Activated gamma-delta T cell (primary cell): Measurements from ENCODE around the gene KIAA0232.
"Not testable (repeated sequence)": the region's sequence is repeated elsewhere in the genome, so short reads cannot be mapped to it uniquely, and the experiment has no call there.

Experiments used
- DNase-seq: peaks from one replicate; lab custom pipeline; 2025; lab: John Stamatoyannopoulos, UW

The KIAA0232 gene

DNA sequence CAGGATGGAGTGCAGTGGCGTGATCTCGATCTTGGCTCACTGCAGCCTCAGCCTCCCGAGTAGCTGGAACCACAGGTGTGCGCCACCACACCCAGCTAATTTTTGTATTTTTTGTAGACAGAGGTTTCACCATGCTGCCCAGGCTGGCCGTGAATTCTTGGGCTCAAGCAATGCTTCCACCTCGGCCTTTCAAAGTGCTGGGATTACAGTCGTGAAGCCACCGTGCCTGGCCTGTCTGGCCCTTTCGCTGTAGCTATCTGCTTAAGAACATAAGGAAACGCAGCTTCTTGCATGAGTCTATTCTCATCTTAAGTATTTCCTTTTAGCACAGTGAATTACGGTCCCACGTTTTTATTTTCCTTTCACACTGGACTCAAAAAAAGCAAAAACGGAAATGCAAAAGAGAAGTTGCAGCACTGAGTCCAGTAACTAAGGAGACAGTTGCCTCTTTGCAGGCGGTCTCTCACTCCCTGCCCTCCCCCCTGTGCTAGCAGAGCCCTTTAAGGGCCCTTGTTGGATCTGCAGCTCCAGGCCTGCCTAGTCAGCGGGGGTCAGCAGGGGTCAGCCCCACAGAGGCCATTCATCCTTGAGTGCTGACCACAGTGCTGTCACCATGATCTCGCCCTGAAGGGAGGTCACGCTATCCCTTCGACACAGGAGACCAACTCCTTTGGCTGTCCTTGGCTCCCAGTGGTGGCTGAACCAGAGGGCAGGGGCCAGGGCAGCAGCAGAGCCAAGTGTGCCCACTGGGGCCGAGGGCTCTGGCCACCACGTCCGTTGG is 105.3 kb downstream of the KIAA0232 start:
- no peak for DNase-seq

DNA sequence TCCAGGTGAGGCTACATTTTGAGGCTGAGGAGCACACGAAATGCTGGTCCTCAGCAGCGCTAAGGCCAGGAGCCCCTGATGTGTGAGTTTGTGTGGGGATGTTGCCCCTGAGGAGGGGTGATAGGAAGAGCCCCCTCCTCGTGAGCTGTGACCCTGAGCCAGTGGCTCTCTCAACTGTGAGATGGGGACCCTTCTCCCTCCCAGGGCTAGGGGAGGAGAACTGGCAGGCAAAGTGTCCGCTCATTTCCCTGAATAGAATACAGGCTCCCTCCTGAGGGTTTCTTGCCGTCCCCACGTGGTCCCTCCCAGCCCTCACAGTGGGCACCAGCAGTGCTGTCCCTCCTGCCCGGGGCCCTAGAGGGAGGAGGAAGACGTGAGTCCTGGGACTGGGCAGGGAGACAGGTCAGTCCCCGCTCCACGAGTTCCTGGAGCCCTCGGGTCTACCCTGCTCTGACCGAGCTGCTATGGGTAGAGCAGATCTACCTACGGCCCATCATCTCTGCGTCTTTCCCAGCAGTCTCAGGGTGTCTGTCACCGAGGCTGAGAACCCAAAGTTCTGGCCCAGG is 106.1 kb downstream of the KIAA0232 start:
- DNase-seq: no peak

GRCh38 chr4:6889101-6889735 is 106.7 kb downstream of the KIAA0232 start:
- no peak for DNase-seq

DNA sequence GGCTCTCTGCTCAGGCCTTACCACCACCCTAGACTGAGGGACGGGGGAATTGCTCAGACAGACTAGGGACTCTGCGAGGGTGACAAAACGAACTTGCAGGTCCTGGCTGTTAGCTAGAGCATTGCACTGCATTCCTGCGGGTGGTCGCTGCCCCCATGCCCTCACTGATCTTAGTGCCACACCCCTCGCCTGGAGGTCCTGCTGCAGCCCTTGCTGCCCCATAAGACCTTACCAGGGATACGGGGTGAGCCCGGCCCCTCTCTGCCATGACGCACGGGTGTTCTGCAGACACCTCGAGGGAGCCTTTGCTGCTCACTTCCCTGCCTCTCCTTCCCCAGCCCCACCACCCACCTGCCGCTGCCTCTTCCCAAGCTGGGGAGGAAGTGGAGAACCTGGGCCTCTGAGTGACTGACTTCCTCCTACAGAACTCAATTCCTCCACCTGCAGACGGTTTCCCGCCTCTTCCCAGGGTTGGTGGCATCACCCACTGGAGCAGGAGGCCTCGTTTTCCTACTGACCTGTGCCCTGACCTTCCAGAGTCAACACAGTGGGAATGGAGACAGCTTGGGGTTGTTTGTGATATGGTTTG is 107.3 kb downstream of the KIAA0232 start:
- no peak for DNase-seq

- DNase-seq: no peak
Observed at GRCh38 chr4:6890358-6890757, 107.8 kb downstream of the KIAA0232 start.

DNA sequence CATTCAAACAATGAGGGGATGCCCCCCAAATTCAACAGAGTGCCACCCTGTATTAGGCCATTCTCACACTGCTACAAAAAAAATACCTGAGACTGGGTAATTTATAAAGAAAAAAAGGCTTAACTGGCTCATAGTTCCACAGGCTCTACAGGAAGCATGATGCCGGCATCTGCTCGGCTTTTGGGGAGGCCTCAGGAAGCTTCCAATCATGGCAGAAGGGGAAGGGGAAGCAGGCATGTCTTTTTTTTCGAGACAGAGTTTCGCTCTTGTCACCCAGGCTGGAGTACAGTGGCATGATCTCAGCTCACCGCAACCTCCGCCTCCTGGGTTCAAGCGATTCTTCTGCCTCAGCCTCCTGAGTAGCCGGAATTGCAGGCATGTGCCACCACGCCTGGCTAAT is 108.4 kb downstream of the KIAA0232 start:
- not testable (repeated sequence) for DNase-seq

DNA sequence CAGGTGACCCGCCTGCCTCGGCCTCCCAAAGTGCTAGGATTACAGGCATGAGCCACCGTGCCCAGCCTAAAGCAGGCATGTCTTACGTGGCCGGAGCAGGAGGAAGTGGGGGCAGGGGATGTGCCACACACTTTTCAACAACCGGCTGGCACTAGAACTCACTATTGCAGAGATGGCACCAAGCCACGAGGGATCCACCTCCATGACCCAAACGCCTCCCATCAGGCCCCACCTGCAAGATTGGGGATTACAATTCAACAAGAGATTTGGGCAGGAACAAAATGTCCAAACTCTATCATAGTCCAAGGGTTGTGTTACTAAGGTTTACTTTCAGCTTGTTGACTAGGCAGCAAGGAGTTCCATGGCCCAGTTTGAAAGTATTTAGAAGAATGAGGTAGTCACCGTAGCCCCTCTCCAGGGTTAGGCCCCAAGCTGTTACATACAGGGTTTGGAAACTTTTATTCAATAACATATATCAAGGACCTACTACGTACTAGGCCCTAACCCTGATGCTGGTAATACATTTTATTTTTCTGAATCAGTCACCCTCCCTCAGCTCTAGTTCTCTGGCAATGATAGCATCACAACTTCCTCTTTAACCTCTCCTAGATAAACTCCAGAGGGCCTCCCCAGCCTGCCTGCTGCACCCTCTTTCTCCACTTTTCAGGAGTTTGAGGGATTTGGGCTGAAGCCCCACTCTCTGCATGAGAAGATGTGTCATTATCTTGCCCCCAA is 109.1 kb downstream of the KIAA0232 start:
- no peak for DNase-seq

DNA sequence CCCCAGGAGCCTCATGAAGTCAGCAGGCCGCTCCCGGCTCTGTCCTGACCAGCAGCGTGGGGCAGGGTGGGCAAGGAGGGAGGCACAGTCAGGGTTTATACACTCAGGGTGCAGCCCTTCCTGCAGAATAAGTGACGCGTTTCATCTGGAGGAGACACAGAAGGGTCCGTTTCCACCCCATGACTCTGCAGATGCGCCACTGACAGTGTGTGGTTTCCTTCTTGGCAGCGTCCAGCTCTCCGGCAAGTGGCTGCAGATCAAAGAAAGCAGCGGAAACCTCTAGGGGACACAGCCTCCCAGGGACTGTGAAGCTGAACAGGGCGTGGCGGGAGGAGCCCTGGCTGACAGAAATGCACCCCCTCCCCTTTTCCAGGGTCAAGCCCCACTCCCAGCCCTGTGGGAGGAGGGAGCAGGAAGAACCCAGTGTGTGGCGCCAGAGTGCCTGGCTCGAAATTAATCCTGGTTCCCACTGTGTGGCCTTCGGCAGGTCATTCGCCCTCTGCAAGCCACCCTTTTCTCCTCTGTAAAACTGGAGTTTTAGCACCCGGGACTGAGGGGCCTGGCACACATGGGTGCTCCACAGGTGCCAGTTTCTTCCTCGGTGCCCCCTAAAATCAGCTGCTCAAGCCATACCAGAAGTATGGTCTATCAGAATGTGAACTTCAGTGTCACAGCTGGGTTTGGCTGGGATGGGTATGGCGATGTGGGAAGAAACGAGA is 109.8 kb downstream of the KIAA0232 start:
- no peak for DNase-seq

DNA sequence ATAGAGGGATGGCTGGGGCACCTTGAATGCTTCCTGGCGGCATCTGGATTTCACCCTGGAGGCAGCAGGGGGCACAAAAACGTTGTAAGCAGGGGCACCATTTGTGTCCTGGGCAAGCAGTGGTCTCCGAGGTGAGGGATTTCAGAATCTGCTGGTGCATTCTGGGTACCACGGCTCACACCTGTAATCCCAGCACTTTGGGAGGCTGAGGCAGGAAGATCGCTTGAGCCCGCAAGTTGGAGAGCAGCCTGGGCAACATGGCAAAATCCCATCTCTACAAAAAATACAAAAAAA is 110.3 kb downstream of the KIAA0232 start:
- no peak for DNase-seq

GRCh38 chr4:6893449-6894085 is 111.0 kb downstream of the KIAA0232 start:
- no peak for DNase-seq

DNA sequence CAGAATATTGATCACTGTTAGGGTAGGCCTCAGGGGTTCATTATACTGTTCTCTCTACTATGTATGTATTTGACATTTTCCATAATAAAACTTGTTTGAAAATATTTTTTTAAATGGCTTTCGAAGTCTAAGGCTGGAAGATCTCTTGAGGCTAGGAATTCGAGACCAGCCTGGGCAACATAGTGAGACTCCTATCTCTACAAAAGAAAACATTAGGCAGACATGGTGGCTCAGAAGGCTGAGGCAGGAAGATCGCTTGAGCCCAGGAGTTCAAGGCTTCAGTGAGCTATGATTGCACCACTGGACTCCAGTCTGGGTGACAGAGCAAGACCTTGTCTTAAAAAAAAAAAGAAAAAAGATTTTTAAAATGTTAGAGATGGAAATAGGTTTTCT is 111.6 kb downstream of the KIAA0232 start:
- no peak for DNase-seq

DNA sequence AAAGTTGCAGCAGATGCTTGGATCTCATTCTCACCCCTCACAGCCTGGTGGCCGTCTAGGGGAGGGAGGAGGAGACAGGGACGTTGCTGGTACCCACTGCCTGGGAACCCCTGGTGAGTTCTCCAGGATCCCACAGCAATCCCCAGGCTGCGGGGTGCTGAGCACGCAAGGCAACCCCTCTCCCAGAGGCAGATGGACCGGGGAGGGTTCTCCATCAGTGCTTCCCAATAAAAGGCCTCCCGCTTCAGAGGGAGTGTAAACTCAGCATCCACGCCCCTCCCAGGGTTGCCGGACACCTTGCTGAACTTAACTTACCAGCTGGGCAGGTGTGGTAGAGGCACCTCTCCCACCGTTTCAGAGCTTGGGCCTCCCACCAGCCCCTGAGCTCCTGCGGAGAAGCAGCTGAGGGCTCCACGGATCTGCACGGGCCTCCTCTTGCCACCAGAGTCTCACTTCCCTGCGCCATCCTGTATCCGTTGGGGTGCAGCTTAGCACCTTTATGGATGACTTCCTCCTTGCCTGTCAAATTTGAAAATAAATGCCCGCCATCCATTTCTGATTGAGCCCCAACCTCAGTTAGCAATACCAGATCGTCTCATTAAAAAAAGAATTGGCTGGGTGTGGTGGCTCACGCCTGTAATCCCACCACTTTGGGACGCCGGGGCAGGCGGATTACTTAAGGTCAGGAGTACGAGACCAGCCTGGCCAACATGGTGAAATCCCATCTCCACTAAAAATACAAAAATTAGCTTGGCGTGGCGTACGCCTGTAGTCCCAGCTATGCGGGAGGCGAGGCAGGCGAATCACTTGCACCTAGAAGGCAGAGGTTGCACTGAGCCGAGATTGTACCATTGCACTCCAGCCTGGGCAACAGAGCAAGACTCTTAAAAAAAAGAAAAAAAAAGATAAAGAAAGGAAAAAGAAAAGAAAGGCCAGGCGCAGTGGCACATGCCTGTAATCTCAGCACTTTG is 112.3 kb downstream of the KIAA0232 start:
- no peak for DNase-seq

- DNase-seq: no peak
Observed at GRCh38 chr4:6896035-6896434, 113.5 kb downstream of the KIAA0232 start.

DNA sequence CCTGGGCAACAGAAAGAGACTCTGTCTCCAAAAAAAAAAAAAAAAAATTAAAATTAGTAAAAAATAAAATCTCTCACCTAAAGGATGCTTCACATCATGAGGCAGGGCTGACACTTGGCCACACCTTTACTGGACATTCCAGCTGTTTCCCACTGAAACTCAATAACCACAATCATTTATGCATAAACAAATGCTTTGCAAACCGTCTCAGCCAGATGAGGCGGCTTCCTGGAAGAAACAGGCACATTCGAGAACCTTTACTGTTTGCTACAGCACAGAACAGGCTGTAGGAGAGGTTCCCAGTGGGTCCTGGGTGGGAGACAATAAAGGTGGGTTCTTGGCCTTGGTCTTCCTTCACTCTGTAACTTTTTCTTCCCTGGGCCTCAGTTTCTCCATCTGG is 116.2 kb downstream of the KIAA0232 start:
- no peak for DNase-seq

DNA sequence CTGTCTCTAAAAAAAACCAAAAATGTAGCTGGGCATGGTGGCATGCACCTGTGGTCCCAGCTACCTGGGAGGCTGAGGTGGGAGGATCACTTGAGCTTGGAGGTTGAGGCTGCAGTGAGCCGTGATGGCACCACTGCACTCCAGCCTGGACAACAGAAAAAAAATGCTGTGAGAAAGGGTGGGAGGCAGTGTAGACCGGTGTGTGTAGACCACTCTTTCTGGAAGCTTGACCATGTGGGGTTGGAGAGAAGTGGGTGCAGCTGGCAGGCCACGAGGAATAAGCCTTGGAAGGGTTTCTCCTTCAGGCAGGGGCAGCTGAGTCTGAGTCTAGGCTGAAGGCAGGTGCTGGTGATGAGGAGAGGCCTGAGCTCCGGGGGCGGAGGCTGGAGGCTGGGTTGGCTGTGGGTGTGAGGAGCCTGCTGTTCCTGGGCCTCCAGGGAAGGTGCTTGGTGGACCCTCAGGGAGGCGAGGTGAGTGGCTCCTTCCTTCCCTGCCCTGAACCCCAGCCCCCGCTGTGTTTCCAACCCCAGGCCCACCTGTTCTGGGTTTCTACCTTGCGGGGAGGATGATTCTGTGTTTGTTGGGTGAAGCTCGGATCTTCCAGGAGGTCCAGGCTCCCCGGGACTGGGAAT is 117.8 kb downstream of the KIAA0232 start:
- DNase-seq: no peak

- no peak for DNase-seq
Observed at GRCh38 chr4:6900956-6901355, 118.4 kb downstream of the KIAA0232 start.

GRCh38 chr4:6901669-6902317 is 119.3 kb downstream of the KIAA0232 start:
- no peak for DNase-seq

DNA sequence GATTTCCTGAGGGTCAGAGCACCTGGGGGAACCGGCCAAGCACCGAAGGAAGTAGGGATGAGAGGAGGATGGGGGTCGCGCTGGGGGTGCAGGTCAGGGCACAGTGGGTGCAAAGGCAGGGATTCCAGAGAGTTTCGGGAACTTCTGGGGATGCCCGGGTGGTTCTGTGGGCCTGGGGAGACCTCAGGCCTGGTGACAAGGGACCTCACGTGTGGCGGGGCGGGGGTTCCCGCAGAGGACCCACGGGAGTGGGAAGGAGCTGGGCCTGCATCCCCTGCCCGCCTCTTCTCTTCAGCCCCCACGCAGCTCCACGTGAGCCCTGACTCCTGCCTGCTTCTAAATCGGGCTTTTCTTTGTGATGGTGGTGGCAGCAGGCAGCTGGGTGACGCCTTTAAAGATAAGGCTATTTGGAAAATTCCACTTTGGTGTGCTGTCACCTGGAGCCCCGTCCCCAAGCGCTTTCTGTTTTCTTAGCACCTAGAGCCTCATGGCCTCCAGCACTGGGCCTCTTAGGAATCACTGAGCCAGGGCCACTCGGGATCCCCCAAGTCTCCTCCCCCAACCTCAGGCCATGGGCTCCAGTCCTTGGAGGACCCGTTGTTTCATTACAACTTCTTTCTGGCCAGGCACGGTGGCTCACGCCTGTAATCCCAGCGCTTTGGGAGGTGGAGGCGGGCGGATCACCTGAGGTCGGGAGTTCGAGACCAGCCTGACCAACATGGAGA is 120.0 kb downstream of the KIAA0232 start:
- DNase-seq: no peak
